Activated naive CD4-positive, alpha-beta T cell treated with anti-CD3 and anti-CD28 coated beads, Interleukin-2, amount 10 ng/mL, durations not matched to agents 7 days and 5 days (primary cell): ENCODE results near the gene ZNF692.

Experiments used
- CTCF ChIA-PET: fragments of 350-600 bp; sonication (Branson Sonifier 250); formaldehyde crosslinking; loops from one replicate; lab custom pipeline; 2021; ENCODE audit warnings: antibody characterized with exemption; lab: Charles Lee
- DNase-seq: peaks from one replicate; pipeline ENCODE4 v3.0.0-alpha.2; 2020
- H3K27ac Mint-ChIP-seq: one replicate; pipeline ENCODE4 v1.8.0; 2021; ENCODE audit warnings: mild to moderate bottlenecking, moderate library complexity, mixed read lengths
- H3K27me3 Mint-ChIP-seq: one replicate; pipeline ENCODE4 v1.8.0; 2021; ENCODE audit warnings: mild to moderate bottlenecking, mixed read lengths
- H3K36me3 Mint-ChIP-seq: one replicate; pipeline ENCODE4 v1.8.0; 2021; ENCODE audit warnings: mixed read lengths
- H3K4me1 Mint-ChIP-seq: one replicate; pipeline ENCODE4 v1.8.0; 2021; ENCODE audit warnings: mixed read lengths
- H3K4me3 Mint-ChIP-seq: one replicate; pipeline ENCODE4 v1.8.0; 2021; ENCODE audit warnings: mild to moderate bottlenecking, moderate library complexity, mixed read lengths
- H3K9me3 Mint-ChIP-seq: one replicate; pipeline ENCODE4 v1.8.0; 2021; ENCODE audit warnings: mixed read lengths

ZNF692 gene

DNA sequence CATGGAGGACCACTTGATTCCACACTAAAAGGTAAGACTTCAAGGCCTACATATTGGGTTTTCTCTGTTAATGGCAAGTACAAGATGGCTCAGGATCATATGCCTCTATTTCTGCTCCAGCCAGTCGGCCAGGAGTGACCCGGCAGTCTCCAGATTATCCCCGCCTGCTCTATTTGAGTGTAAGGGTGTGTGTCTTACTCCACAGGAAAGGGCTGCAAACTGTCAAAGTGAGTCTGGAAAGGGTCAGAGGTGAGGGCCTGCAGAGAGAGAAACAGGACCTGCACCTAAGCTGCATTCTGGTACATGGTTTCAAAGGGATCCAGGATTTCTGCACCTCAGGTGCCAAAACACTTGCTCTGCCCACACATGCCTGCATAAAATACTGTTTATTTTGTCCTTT lies 9.2 kb downstream of the ZNF692 start:
- no peaks in the 10 kb centered on the region for H3K4me1 Mint-ChIP-seq
- CTCF ChIA-PET: interaction anchor here (1.0 kb wide), 1 partner anchor 9 kb away, joined by 3 read pairs; the partner anchor contains the start of gene ZNF692
- H3K9me3 Mint-ChIP-seq: no peaks in the 10 kb centered on the region
- no peak overlapping the region for H3K4me3 Mint-ChIP-seq
- H3K36me3 Mint-ChIP-seq: peaks cover 22% of the 10 kb centered on the region
- no peak for DNase-seq
- H3K27ac Mint-ChIP-seq: no peak overlapping the region
- no peaks in the 10 kb centered on the region for H3K27me3 Mint-ChIP-seq

DNA sequence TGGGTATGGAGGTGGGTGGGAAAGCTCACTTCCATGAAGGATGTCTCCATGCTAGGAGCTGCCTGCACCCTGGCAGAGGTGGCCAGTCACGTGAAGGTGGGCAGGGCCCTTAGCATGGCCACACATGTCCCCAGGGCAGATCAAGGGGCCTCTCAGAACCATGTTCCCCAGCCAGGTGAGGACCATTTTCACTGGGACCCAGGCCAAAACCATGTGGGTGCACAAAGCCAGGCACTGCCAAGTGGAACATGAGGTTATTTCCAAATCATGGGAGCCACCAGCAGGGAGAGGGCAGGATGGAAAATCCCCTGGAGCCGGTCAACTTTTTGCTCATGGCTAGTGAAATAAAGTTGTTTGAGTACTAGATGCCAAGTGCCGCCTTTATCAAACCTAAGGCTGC lies 9.7 kb downstream of the ZNF692 start:
- Mint-ChIP-seq H3K9me3 (no peaks in the 10 kb centered on the region), H3K27ac (no peak overlapping the region), H3K4me1 (no peaks in the 10 kb centered on the region), H3K4me3 (no peak overlapping the region), H3K27me3 (no peaks in the 10 kb centered on the region), H3K36me3 (peaks cover 25% of the 10 kb centered on the region)
- DNase-seq: no peak
- CTCF ChIA-PET: no interaction called here

DNA sequence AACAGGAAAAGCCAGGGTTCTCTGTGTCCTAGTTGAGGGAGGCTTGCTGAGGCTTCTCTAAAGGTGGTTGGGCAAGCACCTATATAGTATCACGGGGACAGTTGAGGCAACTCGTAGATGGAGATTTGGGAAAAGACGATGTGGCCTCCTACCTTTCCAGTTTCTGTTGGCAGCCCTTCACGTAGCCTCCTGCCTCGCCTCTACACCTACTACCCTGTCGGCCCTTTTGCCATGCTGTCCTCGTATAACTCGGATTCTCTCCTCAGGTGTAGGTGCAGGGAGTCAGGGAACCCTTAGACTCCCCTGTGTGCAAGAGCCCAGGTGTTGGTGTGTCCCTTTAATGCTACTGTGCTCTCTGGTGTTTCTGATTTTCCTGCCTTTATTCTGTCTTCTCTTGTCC lies 10.3 kb downstream of the ZNF692 start:
- no peak for DNase-seq
- Mint-ChIP-seq H3K4me3 (no peak overlapping the region), H3K27me3 (no peaks in the 10 kb centered on the region), H3K4me1 (no peaks in the 10 kb centered on the region), H3K9me3 (no peaks in the 10 kb centered on the region), H3K27ac (peak overlapping the region; percentile 47), H3K36me3 (peaks cover 23% of the 10 kb centered on the region)
- CTCF ChIA-PET: no interaction called here

DNA sequence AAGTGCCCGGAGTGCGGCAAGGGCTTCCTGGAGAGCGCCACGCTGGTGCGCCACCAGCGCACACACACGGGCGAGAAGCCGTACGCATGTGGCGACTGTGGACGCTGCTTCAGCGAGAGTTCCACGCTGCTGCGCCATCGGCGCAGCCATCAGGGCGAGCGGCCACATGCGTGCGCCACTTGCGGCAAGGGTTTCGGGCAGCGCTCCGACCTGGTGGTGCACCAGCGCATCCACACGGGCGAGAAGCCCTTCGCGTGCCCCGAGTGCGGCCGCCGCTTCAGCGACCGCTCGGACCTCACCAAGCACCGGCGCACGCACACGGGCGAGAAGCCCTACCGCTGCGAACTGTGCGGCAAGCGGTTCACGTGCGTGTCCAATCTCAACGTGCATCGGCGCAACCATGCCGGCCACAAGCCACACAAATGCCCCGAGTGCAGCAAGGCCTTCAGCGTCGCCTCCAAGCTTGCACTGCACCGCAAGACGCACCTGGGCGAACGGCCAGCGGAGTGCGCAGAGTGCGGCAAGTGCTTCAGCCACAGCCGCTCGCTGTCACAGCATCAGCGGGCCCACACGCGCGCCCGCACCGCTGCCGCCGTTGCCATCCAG lies 10.8 kb downstream of the ZNF692 start:
- H3K27ac Mint-ChIP-seq: no peak overlapping the region
- H3K4me1 Mint-ChIP-seq: no peaks in the 10 kb centered on the region
- no peaks in the 10 kb centered on the region for H3K9me3 Mint-ChIP-seq
- CTCF ChIA-PET: no interaction called here
- H3K36me3 Mint-ChIP-seq: peaks cover 23% of the 10 kb centered on the region
- DNase-seq: no peak
- no peaks in the 10 kb centered on the region for H3K27me3 Mint-ChIP-seq
- no peak overlapping the region for H3K4me3 Mint-ChIP-seq

DNA sequence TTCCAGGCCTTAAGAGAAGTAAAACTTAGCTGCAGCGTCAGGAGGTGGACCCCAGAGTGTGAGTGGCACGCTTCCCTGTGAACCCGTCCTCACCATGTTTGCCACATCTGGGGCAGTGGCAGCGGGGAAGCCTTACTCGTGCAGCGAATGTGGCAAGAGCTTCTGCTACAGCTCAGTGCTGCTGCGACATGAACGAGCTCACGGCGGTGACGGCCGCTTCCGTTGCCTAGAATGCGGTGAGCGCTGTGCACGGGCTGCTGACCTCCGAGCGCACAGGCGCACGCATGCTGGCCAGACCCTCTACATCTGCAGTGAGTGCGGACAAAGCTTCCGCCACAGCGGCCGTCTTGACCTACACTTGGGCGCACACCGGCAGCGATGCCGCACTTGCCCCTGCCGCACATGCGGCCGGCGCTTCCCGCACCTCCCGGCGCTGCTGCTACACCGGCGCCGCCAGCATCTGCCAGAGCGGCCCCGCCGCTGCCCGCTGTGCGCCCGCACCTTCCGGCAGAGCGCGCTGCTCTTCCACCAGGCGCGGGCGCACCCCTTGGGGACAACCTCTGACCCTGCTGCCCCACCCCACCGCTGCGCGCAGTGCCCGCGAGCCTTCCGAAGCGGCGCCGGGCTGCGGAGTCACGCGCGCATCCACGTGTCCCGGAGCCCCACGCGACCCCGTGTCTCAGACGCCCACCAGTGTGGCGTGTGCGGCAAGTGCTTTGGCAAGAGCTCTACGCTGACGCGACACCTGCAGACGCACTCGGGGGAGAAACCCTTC lies 11.5 kb downstream of the ZNF692 start:
- Mint-ChIP-seq H3K9me3 (no peaks in the 10 kb centered on the region), H3K27me3 (no peaks in the 10 kb centered on the region), H3K4me3 (no peak overlapping the region), H3K27ac (no peak overlapping the region), H3K36me3 (peaks cover 23% of the 10 kb centered on the region), H3K4me1 (peaks cover 2% of the 10 kb centered on the region)
- no peak for DNase-seq
- CTCF ChIA-PET: interaction anchor here (1.2 kb wide), 1 partner anchor 15 kb away, joined by 3 read pairs; no protein-coding TSS in a partner anchor

DNA sequence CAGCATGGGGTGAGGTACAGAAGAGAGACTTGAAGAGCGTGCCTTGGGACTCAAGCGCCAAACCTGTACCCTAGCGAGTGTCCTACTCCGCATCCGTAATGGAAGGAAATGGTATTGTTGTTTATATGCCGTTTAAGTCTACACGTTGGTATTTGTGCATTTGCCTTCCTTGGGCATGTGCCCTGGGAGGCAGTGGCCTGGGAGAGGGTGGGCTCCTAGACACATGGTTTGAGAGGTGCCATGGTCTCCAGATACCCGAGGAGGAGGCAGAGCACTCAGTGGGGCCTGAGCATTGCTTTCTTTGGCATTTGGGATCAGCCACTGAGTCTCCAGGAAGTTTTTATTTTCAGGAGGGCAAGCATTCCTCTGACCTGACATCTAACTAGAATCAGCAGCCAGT lies 14.4 kb downstream of the ZNF692 start:
- Mint-ChIP-seq H3K9me3 (no peaks in the 10 kb centered on the region), H3K4me1 (peaks cover 27% of the 10 kb centered on the region), H3K27ac (no peak overlapping the region), H3K27me3 (no peaks in the 10 kb centered on the region), H3K4me3 (no peak overlapping the region), H3K36me3 (peaks cover 27% of the 10 kb centered on the region)
- no peak for DNase-seq
- CTCF ChIA-PET: no interaction called here

DNA sequence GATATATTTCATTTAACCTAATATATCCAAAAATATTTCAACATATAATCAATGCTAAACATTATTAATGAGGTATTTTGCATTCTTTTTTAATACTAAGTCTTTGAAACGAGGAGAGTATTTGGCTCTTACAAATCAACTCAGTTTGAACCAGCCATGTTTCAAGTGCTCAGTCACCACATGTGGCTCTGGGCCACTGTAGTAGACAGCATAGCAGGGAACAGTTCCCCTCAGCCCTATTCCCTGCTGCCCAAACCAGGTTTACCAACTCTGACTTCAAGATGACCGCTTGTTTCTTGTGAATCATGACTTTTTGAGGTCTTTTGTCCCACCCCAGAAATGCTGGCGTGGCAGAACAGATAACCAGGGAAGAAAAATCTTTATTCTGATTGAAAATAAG lies 15.2 kb downstream of the ZNF692 start:
- peaks cover 27% of the 10 kb centered on the region for H3K36me3 Mint-ChIP-seq
- H3K27ac Mint-ChIP-seq: no peak overlapping the region
- CTCF ChIA-PET: no interaction called here
- DNase-seq: no peak
- peaks cover 33% of the 10 kb centered on the region for H3K4me1 Mint-ChIP-seq
- no peaks in the 10 kb centered on the region for H3K27me3 Mint-ChIP-seq
- H3K4me3 Mint-ChIP-seq: no peak overlapping the region
- H3K9me3 Mint-ChIP-seq: no peaks in the 10 kb centered on the region

DNA sequence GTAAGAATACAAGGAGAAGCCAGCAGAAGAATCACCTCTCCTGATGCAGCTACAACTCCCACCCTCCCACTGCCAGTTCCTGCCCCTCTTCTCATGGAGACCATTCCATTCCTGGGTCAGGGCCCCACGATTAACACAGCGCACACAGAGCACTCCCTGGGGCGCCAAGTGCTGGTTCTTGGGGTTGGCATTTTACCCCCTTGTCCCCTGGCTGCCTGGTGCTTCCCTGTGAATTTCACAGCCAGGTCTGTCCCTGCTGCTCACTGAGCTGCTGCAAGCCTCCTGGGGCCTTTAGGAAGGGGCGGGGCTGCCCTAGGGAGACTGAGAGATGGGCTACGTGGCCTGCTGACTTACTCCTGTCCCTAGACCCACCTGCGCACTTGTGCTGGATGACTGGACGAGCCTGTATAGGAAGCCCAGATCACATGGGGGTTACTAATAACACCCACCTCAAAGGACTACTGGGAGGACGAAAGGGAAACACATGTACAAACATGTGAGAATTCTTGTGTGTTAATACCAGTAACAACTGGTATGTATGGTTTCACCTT lies 16.0 kb downstream of the ZNF692 start:
- DNase-seq: no peak
- Mint-ChIP-seq H3K4me3 (no peak overlapping the region), H3K9me3 (no peaks in the 10 kb centered on the region), H3K27ac (no peak overlapping the region), H3K27me3 (no peaks in the 10 kb centered on the region), H3K4me1 (peaks cover 33% of the 10 kb centered on the region), H3K36me3 (peaks cover 24% of the 10 kb centered on the region)
- CTCF ChIA-PET: interaction anchor here (2.2 kb wide), 1 partner anchor 16 kb away, joined by 19 read pairs; the partner anchor contains the start of gene ZNF692

DNA sequence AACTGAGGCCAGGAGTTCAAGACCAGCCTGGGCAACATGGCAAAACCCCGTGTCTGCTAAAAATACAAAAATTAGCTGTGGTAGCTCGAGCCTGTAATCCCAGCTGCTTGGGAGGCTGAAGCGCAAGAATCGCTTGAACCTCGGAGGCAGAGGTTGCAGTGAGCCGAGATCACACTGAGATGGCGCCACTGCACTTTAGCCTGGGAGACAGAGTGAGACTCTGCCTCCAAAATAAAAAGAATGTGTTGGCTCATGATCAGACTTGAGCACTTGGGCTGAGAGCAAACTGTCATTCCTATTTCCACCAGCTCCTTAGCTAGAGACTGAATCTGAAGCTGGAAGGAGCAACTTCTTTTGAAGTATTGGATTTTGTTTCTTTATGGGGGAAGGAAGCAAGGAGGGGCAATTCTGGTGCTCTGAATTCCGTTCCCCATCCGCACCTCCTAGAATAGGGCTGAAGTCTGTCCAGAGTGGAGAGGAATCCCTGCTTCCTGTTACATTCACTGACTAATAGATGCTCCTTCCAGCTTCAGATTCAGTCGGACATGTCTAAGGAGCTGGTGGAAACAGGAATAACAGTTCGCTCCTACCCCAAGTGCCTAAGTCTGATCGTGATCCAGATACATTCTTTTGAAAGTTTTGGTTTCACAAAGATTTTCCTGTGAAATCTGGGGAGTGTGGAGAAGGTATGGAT lies 17.0 kb downstream of the ZNF692 start:
- Mint-ChIP-seq H3K36me3 (peaks cover 20% of the 10 kb centered on the region), H3K9me3 (no peaks in the 10 kb centered on the region), H3K4me1 (peaks cover 33% of the 10 kb centered on the region), H3K4me3 (no peak overlapping the region), H3K27ac (peak overlapping the region; percentile 53), H3K27me3 (no peaks in the 10 kb centered on the region)
- peak; percentile 60 for DNase-seq
- CTCF ChIA-PET: interaction anchor here (0.6 to 2.2 kb wide), 6 partner anchors 9 to 85 kb away, joined by 3 to 19 read pairs (median 5); partner anchors contain the start of genes SH3BP5L and ZNF692

DNA sequence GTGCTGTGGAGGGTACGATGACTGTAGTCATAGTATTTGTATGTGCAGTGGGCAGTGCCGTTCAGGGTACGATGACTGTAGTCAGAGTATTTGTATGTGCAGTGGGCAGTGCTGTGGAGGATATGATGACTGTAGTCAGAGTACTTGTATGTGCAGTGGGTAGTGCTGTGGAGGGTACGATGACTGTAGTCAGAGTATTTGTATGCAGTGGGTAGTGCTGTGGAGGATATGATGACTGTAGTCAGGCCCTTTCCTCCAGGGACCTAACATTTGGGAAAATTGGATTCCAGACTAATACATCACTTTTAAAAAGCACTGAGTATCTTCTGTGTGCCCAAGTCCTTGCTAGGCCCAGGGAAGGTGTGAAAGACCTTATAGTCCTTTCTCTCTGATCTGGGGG lies 17.9 kb downstream of the ZNF692 start:
- DNase-seq: no peak
- peaks cover 33% of the 10 kb centered on the region for H3K4me1 Mint-ChIP-seq
- H3K4me3 Mint-ChIP-seq: peak overlapping the region; percentile 36
- CTCF ChIA-PET: interaction anchor here (0.6 to 2.2 kb wide), 6 partner anchors 8 to 85 kb away, joined by 3 to 19 read pairs (median 5); partner anchors contain the start of genes SH3BP5L and ZNF692
- no peaks in the 10 kb centered on the region for H3K27me3 Mint-ChIP-seq
- peaks cover 15% of the 10 kb centered on the region for H3K36me3 Mint-ChIP-seq
- peak overlapping the region; percentile 62 for H3K27ac Mint-ChIP-seq
- H3K9me3 Mint-ChIP-seq: no peaks in the 10 kb centered on the region

DNA sequence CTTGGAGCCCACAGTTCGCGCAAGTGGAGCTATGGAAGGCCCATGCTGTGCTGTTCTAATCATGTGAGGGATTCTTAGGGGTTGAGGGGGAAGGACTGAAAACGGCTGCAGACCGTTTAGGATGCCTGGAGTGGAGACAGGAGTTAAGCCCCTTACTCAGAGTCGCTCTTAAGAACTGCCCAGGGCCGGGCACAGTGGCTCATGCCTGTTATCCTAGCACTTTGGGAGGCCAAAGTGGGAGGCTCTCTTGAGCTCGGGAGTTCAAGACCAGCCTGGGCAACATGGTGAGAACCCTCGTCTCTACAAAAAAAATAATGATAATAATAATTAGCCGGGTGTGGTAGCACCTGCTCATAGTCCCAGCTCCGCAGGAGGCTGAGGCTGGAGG lies 19.7 kb downstream of the ZNF692 start:
- peak overlapping the region; percentile 98 for H3K27ac Mint-ChIP-seq
- H3K27me3 Mint-ChIP-seq: no peaks in the 10 kb centered on the region
- H3K9me3 Mint-ChIP-seq: no peaks in the 10 kb centered on the region
- H3K4me3 Mint-ChIP-seq: no peak overlapping the region
- no peak for DNase-seq
- CTCF ChIA-PET: interaction anchor here (1.1 to 2.4 kb wide), 4 partner anchors 13 to 23 kb away, joined by 3 to 10 read pairs (median 5); partner anchors contain the start of genes SH3BP5L and ZNF692
- peaks cover 33% of the 10 kb centered on the region for H3K4me1 Mint-ChIP-seq
- H3K36me3 Mint-ChIP-seq: peaks cover 10% of the 10 kb centered on the region

DNA sequence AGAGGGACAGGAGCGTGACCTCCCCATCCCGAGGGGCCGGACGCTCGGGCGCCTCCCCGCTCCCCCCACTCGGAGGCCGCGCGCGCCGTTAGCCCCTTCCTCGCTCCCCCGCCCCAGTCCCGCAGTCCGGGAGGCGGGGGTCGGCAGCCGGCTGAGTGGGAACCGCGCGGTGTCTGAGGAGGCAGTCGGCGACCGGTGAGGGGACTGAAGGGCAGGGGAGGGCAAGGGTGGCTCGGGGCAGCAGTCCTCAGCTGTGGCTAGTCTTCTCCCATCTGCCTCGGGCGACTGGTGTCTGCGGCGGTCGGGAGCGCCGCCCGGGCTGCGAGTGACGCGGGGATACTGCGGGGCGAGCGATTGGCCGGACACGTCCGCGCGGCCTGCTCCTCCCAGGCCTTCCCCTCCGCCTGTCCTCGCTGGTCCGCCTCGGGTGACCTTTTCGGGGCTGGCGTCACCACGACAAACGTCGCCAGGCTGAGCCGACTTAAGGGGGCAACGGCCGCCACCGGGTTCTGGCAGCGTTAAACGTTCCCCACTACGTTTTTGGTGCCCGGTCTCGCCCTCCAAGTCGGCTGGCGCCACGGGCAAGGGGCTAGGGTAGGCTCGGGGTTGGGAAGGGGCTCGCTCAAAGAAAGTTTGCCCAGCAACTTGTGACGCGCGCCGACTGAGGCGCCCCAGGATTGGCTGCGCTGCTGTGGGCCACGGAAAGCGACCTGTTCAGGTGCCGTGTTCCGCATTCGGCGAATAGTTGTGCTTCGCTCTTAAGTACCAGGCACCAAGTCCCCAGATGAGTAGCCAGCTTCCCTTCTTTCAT lies 20.3 kb downstream of the ZNF692 start:
- DNase-seq: peak; percentile 91
- H3K27ac Mint-ChIP-seq: peak overlapping the region; percentile 98
- no peaks in the 10 kb centered on the region for H3K27me3 Mint-ChIP-seq
- CTCF ChIA-PET: interaction anchor here (1.2 to 3.2 kb wide), 4 partner anchors 11 to 20 kb away, joined by 3 to 22 read pairs (median 8); partner anchors contain the start of genes SH3BP5L and ZNF692
- H3K4me1 Mint-ChIP-seq: peaks cover 33% of the 10 kb centered on the region
- H3K36me3 Mint-ChIP-seq: peaks cover 8% of the 10 kb centered on the region
- no peak overlapping the region for H3K4me3 Mint-ChIP-seq
- H3K9me3 Mint-ChIP-seq: no peaks in the 10 kb centered on the region

DNA sequence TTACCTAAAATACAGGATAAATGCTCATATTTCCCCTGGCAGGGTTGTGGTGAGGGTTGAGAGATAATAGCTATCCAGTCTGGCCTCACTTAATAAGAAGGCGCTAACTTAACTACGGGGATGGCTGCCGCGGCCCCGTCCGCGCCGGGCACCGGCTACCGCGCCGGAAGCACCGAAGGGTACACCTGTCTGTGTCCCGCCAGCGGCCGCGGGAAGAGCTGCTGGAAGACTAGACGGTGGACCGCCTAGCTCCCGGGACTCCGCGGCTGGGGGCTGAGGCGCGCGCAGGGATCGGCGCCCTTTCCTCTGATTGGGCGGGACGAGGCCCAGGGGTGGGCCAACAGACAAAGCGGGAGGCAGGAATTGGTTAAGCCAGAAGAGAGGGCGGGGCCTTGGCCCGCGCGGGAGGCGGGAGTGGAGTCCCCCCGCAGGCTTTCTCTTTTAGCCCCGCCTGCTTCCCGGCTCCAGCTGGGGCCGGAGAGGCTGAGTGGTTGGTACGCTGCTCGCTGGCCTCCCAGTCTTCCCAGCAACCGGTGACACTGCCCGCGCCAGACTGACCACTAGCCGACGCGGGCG lies 21.0 kb downstream of the ZNF692 start, which contains the start of gene ZNF672:
Gene ZNF672, plus strand, starts transcription at position 444 of the 576 bp plus-strand sequence. CDS start 9,051 bp downstream, outside the sequence.
- Mint-ChIP-seq H3K4me1 (peaks cover 33% of the 10 kb centered on the region), H3K4me3 (no peak within 1 kb of the TSS), H3K9me3 (no peaks in the 10 kb centered on the region), H3K36me3 (peaks cover 8% of the 10 kb centered on the region), H3K27ac (peak within 1 kb of the TSS; percentile 98), H3K27me3 (no peaks in the 10 kb centered on the region)
- CTCF ChIA-PET: interaction anchor here (2.4 to 3.2 kb wide), 2 partner anchors 11 to 21 kb away, joined by 10 to 22 read pairs; partner anchors contain the start of genes SH3BP5L and ZNF692
- peak; percentile 97 for DNase-seq
